Measurements from ENCODE around the gene MPZ.

The MPZ gene

GRCh38 chr1:161300478-161300877 lies 9.3 kb downstream of the MPZ start:
- TF ChIP-seq FOXP2 (optimal IDR thresholded peaks at IDR 0.05; ENCODE audit: borderline replicate concordance, extremely low read depth, extremely low read length, insufficient read depth) (no peak), POLR2AphosphoS5 (IDR thresholded peaks at IDR 0.05; ENCODE audit: low read depth, low read length) (no peak), TAF1 (IDR thresholded peaks at IDR 0.05; ENCODE audit: borderline replicate concordance, insufficient read depth, low read length) (no peak), REST (IDR thresholded peaks at IDR 0.05; ENCODE audit: insufficient read depth in 1 of 2, low read depth in 2 of 2, low read length in 2 of 2) (no peak), SIN3A (IDR thresholded peaks at IDR 0.05; ENCODE audit: borderline replicate concordance, insufficient read depth, low read length) (no peak)

GRCh38 chr1:161299347-161299746 lies 10.4 kb downstream of the MPZ start:
- TF ChIP-seq FOXP2 (optimal IDR thresholded peaks at IDR 0.05; ENCODE audit: borderline replicate concordance, extremely low read depth, extremely low read length, insufficient read depth), result no peak
- no peak for TF ChIP-seq SIN3A (IDR thresholded peaks at IDR 0.05; ENCODE audit: borderline replicate concordance, insufficient read depth, low read length)
- no peak for TF ChIP-seq POLR2AphosphoS5 (IDR thresholded peaks at IDR 0.05; ENCODE audit: low read depth, low read length)
- TF ChIP-seq TAF1 (IDR thresholded peaks at IDR 0.05; ENCODE audit: borderline replicate concordance, insufficient read depth, low read length), result no peak
- TF ChIP-seq REST (IDR thresholded peaks at IDR 0.05; ENCODE audit: insufficient read depth in 1 of 2, low read depth in 2 of 2, low read length in 2 of 2), result no peak

- TF ChIP-seq TAF1 (IDR thresholded peaks at IDR 0.05; ENCODE audit: borderline replicate concordance, insufficient read depth, low read length), result no peak
- no peak for TF ChIP-seq SIN3A (IDR thresholded peaks at IDR 0.05; ENCODE audit: borderline replicate concordance, insufficient read depth, low read length)
- no peak for TF ChIP-seq FOXP2 (optimal IDR thresholded peaks at IDR 0.05; ENCODE audit: borderline replicate concordance, extremely low read depth, extremely low read length, insufficient read depth)
- no peak for TF ChIP-seq REST (IDR thresholded peaks at IDR 0.05; ENCODE audit: insufficient read depth in 1 of 2, low read depth in 2 of 2, low read length in 2 of 2)
- TF ChIP-seq POLR2AphosphoS5 (IDR thresholded peaks at IDR 0.05; ENCODE audit: low read depth, low read length), result no peak
Measured at GRCh38 chr1:161298116-161298515, 11.7 kb downstream of the MPZ start.

- TF ChIP-seq REST (IDR thresholded peaks at IDR 0.05; ENCODE audit: insufficient read depth in 1 of 2, low read depth in 2 of 2, low read length in 2 of 2) (no peak), POLR2AphosphoS5 (IDR thresholded peaks at IDR 0.05; ENCODE audit: low read depth, low read length) (no peak), TAF1 (IDR thresholded peaks at IDR 0.05; ENCODE audit: borderline replicate concordance, insufficient read depth, low read length) (no peak), SIN3A (IDR thresholded peaks at IDR 0.05; ENCODE audit: borderline replicate concordance, insufficient read depth, low read length) (no peak), FOXP2 (optimal IDR thresholded peaks at IDR 0.05; ENCODE audit: borderline replicate concordance, extremely low read depth, extremely low read length, insufficient read depth) (no peak)
Measured at GRCh38 chr1:161297415-161297814, 12.4 kb downstream of the MPZ start.

- TF ChIP-seq POLR2AphosphoS5 (IDR thresholded peaks at IDR 0.05; ENCODE audit: low read depth, low read length) (no peak), SIN3A (IDR thresholded peaks at IDR 0.05; ENCODE audit: borderline replicate concordance, insufficient read depth, low read length) (no peak), REST (IDR thresholded peaks at IDR 0.05; ENCODE audit: insufficient read depth in 1 of 2, low read depth in 2 of 2, low read length in 2 of 2) (no peak)
Measured at GRCh38 chr1:161290779-161291178, 19.0 kb downstream of the MPZ start.

Data from PFSK-1 (cell line).